ENCODE results near the gene NIT2. TPM values are rescaled to one million over a fixed set of nuclear protein-coding genes. Genes with fewer than 3 reads are reported as not detected.

NIT2 gene
- polyA plus RNA-seq (2013, experiment 1 of 2): 30.7 TPM
- polyA plus RNA-seq (2013, experiment 2 of 2): 32.0 TPM

- Histone ChIP-seq H3K27ac (ENCODE audit: low read depth, low read length, severe bottlenecking) (peak within 1 kb of the TSS; percentile 49), H3K36me3 (ENCODE audit: control insufficient read depth, insufficient read depth, low read length) (peaks cover 13% of the 10 kb centered on the region), H3K4me1 (ENCODE audit: control insufficient read depth, insufficient read depth, low read length, poor library complexity, severe bottlenecking) (peaks cover 4% of the 10 kb centered on the region), H3K9me3 (ENCODE audit: control insufficient read depth, low read length) (no peaks in the 10 kb centered on the region), H3K4me3 (ENCODE audit: extremely low read depth, insufficient read depth, low read length, poor library complexity, severe bottlenecking) (peak within 1 kb of the TSS; percentile 50)
- 1 to 3% methylated on average over 60 to 61 of the region's 77 CpGs for WGBS, 2 experiments (ENCODE audit: insufficient coverage in 2 of 2)
These were observed at the start of gene NIT2 for GRCh38 chr3:100334488-100335351. Gene NIT2 (plus strand): TSS chr3:100334757. CDS start chr3:100334792, 35 bp downstream.

- H3K4me1 ChIP-seq (ENCODE audit: control insufficient read depth, insufficient read depth, low read length, poor library complexity, severe bottlenecking): no peaks in the 10 kb centered on the region
- no peak overlapping the region for H3K4me3 ChIP-seq (ENCODE audit: extremely low read depth, insufficient read depth, low read length, poor library complexity, severe bottlenecking)
- no peak overlapping the region for H3K27ac ChIP-seq (ENCODE audit: low read depth, low read length, severe bottlenecking)
- peaks cover 45% of the 10 kb centered on the region for H3K36me3 ChIP-seq (ENCODE audit: control insufficient read depth, insufficient read depth, low read length)
- H3K9me3 ChIP-seq (ENCODE audit: control insufficient read depth, low read length): no peaks in the 10 kb centered on the region
These were observed 46.2 kb upstream of the NIT2 start for GRCh38 chr3:100288288-100288894.

GRCh38 chr3:100289339-100289738, 45.2 kb upstream of the NIT2 start:
- H3K4me3 ChIP-seq (ENCODE audit: extremely low read depth, insufficient read depth, low read length, poor library complexity, severe bottlenecking): no peak overlapping the region
- peaks cover 41% of the 10 kb centered on the region for H3K36me3 ChIP-seq (ENCODE audit: control insufficient read depth, insufficient read depth, low read length)
- 96 to 100% methylated on average over 2 of the region's 2 CpGs for WGBS, 2 experiments (ENCODE audit: insufficient coverage in 2 of 2)
- no peaks in the 10 kb centered on the region for H3K4me1 ChIP-seq (ENCODE audit: control insufficient read depth, insufficient read depth, low read length, poor library complexity, severe bottlenecking)
- H3K27ac ChIP-seq (ENCODE audit: low read depth, low read length, severe bottlenecking): no peak overlapping the region
- no peaks in the 10 kb centered on the region for H3K9me3 ChIP-seq (ENCODE audit: control insufficient read depth, low read length)

GRCh38 chr3:100295089-100295488, 39.5 kb upstream of the NIT2 start:
- H3K27ac ChIP-seq (ENCODE audit: low read depth, low read length, severe bottlenecking): no peak overlapping the region
- peaks cover 50% of the 10 kb centered on the region for H3K36me3 ChIP-seq (ENCODE audit: control insufficient read depth, insufficient read depth, low read length)
- no CpG with 5 or more reads among the region's 1 CpG for WGBS, 2 experiments (ENCODE audit: insufficient coverage in 2 of 2)
- no peaks in the 10 kb centered on the region for H3K9me3 ChIP-seq (ENCODE audit: control insufficient read depth, low read length)
- H3K4me1 ChIP-seq (ENCODE audit: control insufficient read depth, insufficient read depth, low read length, poor library complexity, severe bottlenecking): no peaks in the 10 kb centered on the region
- no peak overlapping the region for H3K4me3 ChIP-seq (ENCODE audit: extremely low read depth, insufficient read depth, low read length, poor library complexity, severe bottlenecking)

- WGBS, 2 experiments (ENCODE audit: insufficient coverage in 2 of 2): 60% methylated on average over 1 of the region's 2 CpGs; no CpG with 5 or more reads in 1 of the 2 experiments
- Histone ChIP-seq H3K9me3 (ENCODE audit: control insufficient read depth, low read length) (no peaks in the 10 kb centered on the region), H3K36me3 (ENCODE audit: control insufficient read depth, insufficient read depth, low read length) (peaks cover 45% of the 10 kb centered on the region), H3K27ac (ENCODE audit: low read depth, low read length, severe bottlenecking) (no peak overlapping the region), H3K4me3 (ENCODE audit: extremely low read depth, insufficient read depth, low read length, poor library complexity, severe bottlenecking) (no peak overlapping the region), H3K4me1 (ENCODE audit: control insufficient read depth, insufficient read depth, low read length, poor library complexity, severe bottlenecking) (no peaks in the 10 kb centered on the region)
These were observed 36.8 kb upstream of the NIT2 start for GRCh38 chr3:100297784-100298183.

- Histone ChIP-seq H3K36me3 (ENCODE audit: control insufficient read depth, insufficient read depth, low read length) (peaks cover 42% of the 10 kb centered on the region), H3K4me1 (ENCODE audit: control insufficient read depth, insufficient read depth, low read length, poor library complexity, severe bottlenecking) (no peaks in the 10 kb centered on the region), H3K4me3 (ENCODE audit: extremely low read depth, insufficient read depth, low read length, poor library complexity, severe bottlenecking) (no peak overlapping the region), H3K9me3 (ENCODE audit: control insufficient read depth, low read length) (no peaks in the 10 kb centered on the region), H3K27ac (ENCODE audit: low read depth, low read length, severe bottlenecking) (no peak overlapping the region)
- WGBS, 2 experiments (ENCODE audit: insufficient coverage in 2 of 2): 100% methylated on average over 1 of the region's 4 CpGs; no CpG with 5 or more reads in 1 of the 2 experiments
These were observed 35.5 kb upstream of the NIT2 start for GRCh38 chr3:100299016-100299415.

- no peak overlapping the region for H3K4me3 ChIP-seq (ENCODE audit: extremely low read depth, insufficient read depth, low read length, poor library complexity, severe bottlenecking)
- H3K4me1 ChIP-seq (ENCODE audit: control insufficient read depth, insufficient read depth, low read length, poor library complexity, severe bottlenecking): no peaks in the 10 kb centered on the region
- 86% methylated on average over 1 of the region's 1 CpG; no CpG with 5 or more reads in 1 of the 2 experiments for WGBS, 2 experiments (ENCODE audit: insufficient coverage in 2 of 2)
- peaks cover 13% of the 10 kb centered on the region for H3K36me3 ChIP-seq (ENCODE audit: control insufficient read depth, insufficient read depth, low read length)
- H3K27ac ChIP-seq (ENCODE audit: low read depth, low read length, severe bottlenecking): no peak overlapping the region
- no peaks in the 10 kb centered on the region for H3K9me3 ChIP-seq (ENCODE audit: control insufficient read depth, low read length)
These were observed 27.9 kb upstream of the NIT2 start for GRCh38 chr3:100306695-100307094.

- Histone ChIP-seq H3K4me3 (ENCODE audit: extremely low read depth, insufficient read depth, low read length, poor library complexity, severe bottlenecking) (no peak overlapping the region), H3K9me3 (ENCODE audit: control insufficient read depth, low read length) (no peaks in the 10 kb centered on the region), H3K36me3 (ENCODE audit: control insufficient read depth, insufficient read depth, low read length) (peaks cover 9% of the 10 kb centered on the region), H3K27ac (ENCODE audit: low read depth, low read length, severe bottlenecking) (no peak overlapping the region), H3K4me1 (ENCODE audit: control insufficient read depth, insufficient read depth, low read length, poor library complexity, severe bottlenecking) (no peaks in the 10 kb centered on the region)
- 92 to 100% methylated on average over 2 to 3 of the region's 3 CpGs for WGBS, 2 experiments (ENCODE audit: insufficient coverage in 2 of 2)
These were observed 24.1 kb upstream of the NIT2 start for GRCh38 chr3:100310355-100310965.

- Histone ChIP-seq H3K4me1 (ENCODE audit: control insufficient read depth, insufficient read depth, low read length, poor library complexity, severe bottlenecking) (no peaks in the 10 kb centered on the region), H3K36me3 (ENCODE audit: control insufficient read depth, insufficient read depth, low read length) (peaks cover 11% of the 10 kb centered on the region), H3K4me3 (ENCODE audit: extremely low read depth, insufficient read depth, low read length, poor library complexity, severe bottlenecking) (no peak overlapping the region), H3K9me3 (ENCODE audit: control insufficient read depth, low read length) (no peaks in the 10 kb centered on the region), H3K27ac (ENCODE audit: low read depth, low read length, severe bottlenecking) (no peak overlapping the region)
- WGBS, 2 experiments (ENCODE audit: insufficient coverage in 2 of 2): no CpG with 5 or more reads among the region's 2 CpGs
These were observed 23.5 kb upstream of the NIT2 start for GRCh38 chr3:100311011-100311410.

- Histone ChIP-seq H3K4me3 (ENCODE audit: extremely low read depth, insufficient read depth, low read length, poor library complexity, severe bottlenecking) (no peak overlapping the region), H3K4me1 (ENCODE audit: control insufficient read depth, insufficient read depth, low read length, poor library complexity, severe bottlenecking) (no peaks in the 10 kb centered on the region), H3K36me3 (ENCODE audit: control insufficient read depth, insufficient read depth, low read length) (peaks cover 17% of the 10 kb centered on the region), H3K9me3 (ENCODE audit: control insufficient read depth, low read length) (no peaks in the 10 kb centered on the region), H3K27ac (ENCODE audit: low read depth, low read length, severe bottlenecking) (no peak overlapping the region)
- WGBS, 2 experiments (ENCODE audit: insufficient coverage in 2 of 2): 78 to 80% methylated on average over 8 of the region's 8 CpGs
These were observed 17.9 kb upstream of the NIT2 start for GRCh38 chr3:100316641-100317069.

Data from mesodermal cell (in vitro differentiated cells).